Neural progenitor cell (in vitro differentiated cells): ENCODE results near the gene EPB41L4A. TPM values are rescaled to one million over a fixed set of nuclear protein-coding genes. Genes with fewer than 3 reads are reported as not detected.

Experiments used
- DNase-seq: peaks from one replicate; pipeline ENCODE4 v3.0.0-alpha.2; 2016; ENCODE audit warnings: low spot score
- H2AFZ ChIP-seq: fragments of 200-600 bp; sonication (generic); replicated peaks from 2 replicates; pipeline ENCODE4 v1.6.1; 2016; ENCODE audit warnings: antibody characterized with exemption
- H3F3A ChIP-seq: fragments of 200-600 bp; sonication (generic); 2 replicates; pipeline ENCODE4 v1.6.1; 2016; ENCODE audit warnings: antibody characterized with exemption, low read depth
- H3K27ac ChIP-seq: fragments of 200-600 bp; sonication (generic); 2 replicates; pipeline ENCODE4 v1.5.1; 2016; ENCODE audit warnings: mild to moderate bottlenecking
- H3K27me3 ChIP-seq: fragments of 200-600 bp; sonication (generic); 2 replicates; pipeline ENCODE4 v1.6.1; 2016; ENCODE audit warnings: mild to moderate bottlenecking, moderate library complexity
- H3K36me3 ChIP-seq: fragments of 200-600 bp; sonication (generic); 2 replicates; pipeline ENCODE4 v1.5.1; 2016
- H3K4me1 ChIP-seq: fragments of 200-600 bp; sonication (generic); 2 replicates; pipeline ENCODE4 v1.6.1; 2016; ENCODE audit warnings: mixed run types
- H3K4me2 ChIP-seq: fragments of 200-600 bp; sonication (generic); 2 replicates; pipeline ENCODE4 v1.6.1; 2016
- H3K4me3 ChIP-seq: fragments of 200-600 bp; sonication (generic); 2 replicates; pipeline ENCODE4 v1.5.1; 2016
- H3K79me2 ChIP-seq: fragments of 200-600 bp; sonication (generic); 2 replicates; pipeline ENCODE4 v1.6.1; 2016; ENCODE audit warnings: low read depth
- H3K9ac ChIP-seq: fragments of 200-600 bp; sonication (generic); 2 replicates; pipeline ENCODE4 v1.6.1; 2016
- H3K9me3 ChIP-seq: fragments of 200-600 bp; sonication (generic); 2 replicates; pipeline ENCODE4 v1.5.1; 2016; ENCODE audit warnings: low read depth
- H4K20me1 ChIP-seq: fragments of 200-600 bp; sonication (generic); 2 replicates; pipeline ENCODE4 v1.6.1; 2016; ENCODE audit warnings: low read depth
- H3K27ac Mint-ChIP-seq: 3 replicates; pipeline ENCODE4 v1.8.0; 2021; ENCODE audit warnings: mixed read lengths
- H3K27me3 Mint-ChIP-seq: 2 replicates; pipeline ENCODE4 v1.8.0; 2022; ENCODE audit warnings: low read depth, mild to moderate bottlenecking, inconsistent platforms, moderate library complexity, mixed read lengths; ENCODE audit not compliant: insufficient read depth
- H3K36me3 Mint-ChIP-seq: 3 replicates; pipeline ENCODE4 v1.8.0; 2021; ENCODE audit warnings: mixed read lengths
- H3K4me1 Mint-ChIP-seq: 3 replicates; pipeline ENCODE4 v1.8.0; 2021; ENCODE audit warnings: mixed read lengths
- H3K4me3 Mint-ChIP-seq: 3 replicates; pipeline ENCODE4 v1.8.0; 2021; ENCODE audit warnings: mild to moderate bottlenecking, moderate library complexity, mixed read lengths
- H3K9me3 Mint-ChIP-seq: 3 replicates; pipeline ENCODE4 v1.8.0; 2020; ENCODE audit warnings: mixed read lengths
- EZH2 ChIP-seq: fragments of 200-600 bp; sonication (generic); IDR thresholded peaks from 2 replicates; pipeline ENCODE4 v1.6.1; 2017; ENCODE audit warnings: antibody characterized with exemption, mild to moderate bottlenecking, moderate library complexity
- EZH2phosphoT487 ChIP-seq: fragments of 200-600 bp; sonication (generic); IDR thresholded peaks from 2 replicates; pipeline ENCODE4 v1.6.1; 2017; ENCODE audit warnings: antibody characterized with exemption
- total RNA-seq: library from RNA; depleted of rRNA; stranded (reverse); fragments of >200 nt; gene quantifications from 2 replicates; pipeline ENCODE4 v1.2.3, GENCODE V29; 2015; ENCODE audit warnings: low replicate concordance
- TF ChIP-seq, protein P1 (sequence below): fragments of 200-600 bp; sonication (generic); IDR thresholded peaks from 2 replicates; pipeline ENCODE4 v1.5.1; 2017; ENCODE audit warnings: antibody characterized with exemption, mild to moderate bottlenecking

The EPB41L4A gene
- total RNA-seq, 1 donor from 2014 or later: 2.7 TPM

GRCh38 chr5:112331892-112332291 lies 87.2 kb downstream of the EPB41L4A start:
- no peak for TF ChIP-seq EZH2
- TF ChIP-seq, protein P1, sequence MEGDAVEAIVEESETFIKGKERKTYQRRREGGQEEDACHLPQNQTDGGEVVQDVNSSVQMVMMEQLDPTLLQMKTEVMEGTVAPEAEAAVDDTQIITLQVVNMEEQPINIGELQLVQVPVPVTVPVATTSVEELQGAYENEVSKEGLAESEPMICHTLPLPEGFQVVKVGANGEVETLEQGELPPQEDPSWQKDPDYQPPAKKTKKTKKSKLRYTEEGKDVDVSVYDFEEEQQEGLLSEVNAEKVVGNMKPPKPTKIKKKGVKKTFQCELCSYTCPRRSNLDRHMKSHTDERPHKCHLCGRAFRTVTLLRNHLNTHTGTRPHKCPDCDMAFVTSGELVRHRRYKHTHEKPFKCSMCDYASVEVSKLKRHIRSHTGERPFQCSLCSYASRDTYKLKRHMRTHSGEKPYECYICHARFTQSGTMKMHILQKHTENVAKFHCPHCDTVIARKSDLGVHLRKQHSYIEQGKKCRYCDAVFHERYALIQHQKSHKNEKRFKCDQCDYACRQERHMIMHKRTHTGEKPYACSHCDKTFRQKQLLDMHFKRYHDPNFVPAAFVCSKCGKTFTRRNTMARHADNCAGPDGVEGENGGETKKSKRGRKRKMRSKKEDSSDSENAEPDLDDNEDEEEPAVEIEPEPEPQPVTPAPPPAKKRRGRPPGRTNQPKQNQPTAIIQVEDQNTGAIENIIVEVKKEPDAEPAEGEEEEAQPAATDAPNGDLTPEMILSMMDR: no peak
- no peak for TF ChIP-seq EZH2phosphoT487
- Histone ChIP-seq H4K20me1 (no peaks in the 10 kb centered on the region), H3K4me1 (peaks cover 30% of the 10 kb centered on the region), H3K4me3 (no peak overlapping the region), H2AFZ (no peak overlapping the region), H3K79me2 (no peaks in the 10 kb centered on the region), H3K9me3 (no peaks in the 10 kb centered on the region), H3K27me3 (no peaks in the 10 kb centered on the region), H3F3A (peaks cover 2% of the 10 kb centered on the region), H3K4me2 (no peak overlapping the region), H3K36me3 (no peaks in the 10 kb centered on the region), H3K27ac (no peak overlapping the region), H3K9ac (no peak overlapping the region)
- H3K4me3 Mint-ChIP-seq: no peak overlapping the region
- H3K27ac Mint-ChIP-seq: peak overlapping the region; percentile 83
- DNase-seq: peak; percentile 9
- H3K4me1 Mint-ChIP-seq: peaks cover 57% of the 10 kb centered on the region
- H3K27me3 Mint-ChIP-seq: no peaks in the 10 kb centered on the region
- no peaks in the 10 kb centered on the region for H3K36me3 Mint-ChIP-seq
- no peaks in the 10 kb centered on the region for H3K9me3 Mint-ChIP-seq

DNA sequence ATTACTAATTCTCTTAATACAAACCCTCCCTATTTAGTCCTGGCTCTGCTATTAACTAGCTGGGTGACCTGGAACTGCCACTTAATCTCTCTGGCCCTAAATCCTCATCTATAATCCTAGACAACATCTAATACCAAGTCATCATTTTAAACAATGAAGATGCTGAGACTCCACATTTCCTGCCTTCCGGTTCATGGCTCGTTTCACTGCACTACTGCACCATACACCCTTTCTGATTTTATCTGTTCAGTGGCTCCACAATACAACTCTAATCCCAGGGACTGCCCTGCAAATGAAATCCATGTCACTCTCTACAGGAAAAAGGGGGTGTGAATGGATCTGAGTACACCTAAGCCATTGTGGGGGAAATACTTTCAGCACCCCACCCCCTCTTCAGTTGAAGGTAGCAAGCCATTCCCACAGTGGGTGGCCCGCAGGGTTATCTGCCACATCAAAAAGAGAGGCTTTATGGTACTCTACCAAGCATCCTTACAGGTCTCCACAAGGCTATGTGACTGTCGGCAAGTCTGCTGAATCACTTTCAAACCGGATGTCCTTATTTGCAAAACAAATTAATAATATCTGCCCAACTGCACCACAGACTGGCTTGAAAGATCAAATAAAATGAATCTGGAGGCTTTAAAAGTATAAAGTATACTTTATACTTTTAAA lies 89.5 kb downstream of the EPB41L4A start:
- Histone ChIP-seq H3K4me1 (peaks cover 30% of the 10 kb centered on the region), H4K20me1 (no peaks in the 10 kb centered on the region), H3K4me3 (no peak overlapping the region), H3K27me3 (no peaks in the 10 kb centered on the region), H3F3A (peaks cover 2% of the 10 kb centered on the region), H3K9ac (no peak overlapping the region), H2AFZ (no peak overlapping the region), H3K4me2 (peak overlapping the region; percentile 34), H3K36me3 (no peaks in the 10 kb centered on the region), H3K9me3 (no peaks in the 10 kb centered on the region), H3K27ac (no peak overlapping the region), H3K79me2 (no peaks in the 10 kb centered on the region)
- Mint-ChIP-seq H3K4me3 (no peak overlapping the region), H3K4me1 (peaks cover 46% of the 10 kb centered on the region), H3K9me3 (peaks cover 2% of the 10 kb centered on the region), H3K27ac (no peak overlapping the region), H3K27me3 (no peaks in the 10 kb centered on the region), H3K36me3 (no peaks in the 10 kb centered on the region)
- DNase-seq: peak; percentile 18
- TF ChIP-seq, protein P1: no peak
- TF ChIP-seq EZH2 (no peak), EZH2phosphoT487 (no peak)

GRCh38 chr5:112323166-112323565 lies 95.9 kb downstream of the EPB41L4A start:
- Mint-ChIP-seq H3K36me3 (peaks cover 4% of the 10 kb centered on the region), H3K9me3 (peaks cover 6% of the 10 kb centered on the region), H3K4me3 (no peak overlapping the region), H3K4me1 (peaks cover 5% of the 10 kb centered on the region), H3K27me3 (no peaks in the 10 kb centered on the region), H3K27ac (no peak overlapping the region)
- H3K4me1 ChIP-seq: peaks cover 7% of the 10 kb centered on the region
- no peak overlapping the region for H2AFZ ChIP-seq
- H3K9me3 ChIP-seq: no peaks in the 10 kb centered on the region
- H3K4me2 ChIP-seq: no peak overlapping the region
- no peaks in the 10 kb centered on the region for H3K36me3 ChIP-seq
- H3K27ac ChIP-seq: no peak overlapping the region
- TF ChIP-seq EZH2phosphoT487: no peak
- TF ChIP-seq, protein P1: no peak
- TF ChIP-seq EZH2: no peak
- no peaks in the 10 kb centered on the region for H3K27me3 ChIP-seq
- H4K20me1 ChIP-seq: no peaks in the 10 kb centered on the region
- H3F3A ChIP-seq: no peaks in the 10 kb centered on the region
- no peak for DNase-seq
- H3K4me3 ChIP-seq: no peak overlapping the region
- H3K9ac ChIP-seq: no peak overlapping the region
- no peaks in the 10 kb centered on the region for H3K79me2 ChIP-seq
